Skin epidermis (tissue), 12 donors: ENCODE measurements around the gene TRIM9.

Experiments used
- H3K27ac ChIP-seq, 21 experiments: fragments of 200-600 bp; sonication (generic) in 11 of 21; one replicate each; pipeline ENCODE4 v1.5.0; 2020; ENCODE audit warnings: mild to moderate bottlenecking in 3 of 21, inconsistent platforms in 2 of 21, moderate library complexity in 2 of 21
- H3K4me3 ChIP-seq, 7 experiments: fragments of 200-600 bp; sonication (generic) in 2 of 7; one replicate each; pipeline ENCODE4 v1.5.0; 2020; ENCODE audit warnings: inconsistent platforms in 2 of 7, mild to moderate bottlenecking in 2 of 7, moderate library complexity in 1 of 7

The TRIM9 gene

GRCh38 chr14:51094901-51095853, at the start of gene TRIM9:
Gene TRIM9, minus strand, starts transcription at chr14:51095105. Its CDS starts 166 bp downstream, at chr14:51094939.
- Histone ChIP-seq H3K27ac (peak within 1 kb of the TSS in 19 of 21 experiments; percentile 9 to 85 (median 55)), H3K4me3 (peak within 1 kb of the TSS; percentile 51 to 72 (median 59))

- Histone ChIP-seq H3K4me3 (no peak overlapping the region), H3K27ac (no peak overlapping the region)
Measured at GRCh38 chr14:51140856-51141255, 46.0 kb upstream of the TRIM9 start.

- no peak overlapping the region for H3K27ac ChIP-seq
- no peak overlapping the region for H3K4me3 ChIP-seq
Measured at GRCh38 chr14:51140338-51140737, 45.4 kb upstream of the TRIM9 start.

- H3K27ac ChIP-seq: no peak overlapping the region
- H3K4me3 ChIP-seq: no peak overlapping the region
Measured at GRCh38 chr14:51139121-51139681, 44.3 kb upstream of the TRIM9 start.

- Histone ChIP-seq H3K27ac (no peak overlapping the region), H3K4me3 (no peak overlapping the region)
Measured at GRCh38 chr14:51138404-51139103, 43.6 kb upstream of the TRIM9 start.

- H3K4me3 ChIP-seq: no peak overlapping the region
- H3K27ac ChIP-seq: no peak overlapping the region
Measured at GRCh38 chr14:51131516-51131915, 36.6 kb upstream of the TRIM9 start.

- Histone ChIP-seq H3K4me3 (no peak overlapping the region), H3K27ac (no peak overlapping the region)
Measured at GRCh38 chr14:51129130-51129529, 34.2 kb upstream of the TRIM9 start.

GRCh38 chr14:51124029-51124428, 29.1 kb upstream of the TRIM9 start:
- Histone ChIP-seq H3K27ac (no peak overlapping the region), H3K4me3 (no peak overlapping the region)

GRCh38 chr14:51121096-51121495, 26.2 kb upstream of the TRIM9 start:
- H3K4me3 ChIP-seq: no peak overlapping the region

GRCh38 chr14:51119411-51120051, 24.6 kb upstream of the TRIM9 start:
- Histone ChIP-seq H3K27ac (no peak overlapping the region), H3K4me3 (no peak overlapping the region)

More at GRCh38 chr14:51121096-51121495, 26.2 kb upstream of the TRIM9 start:
- no peak overlapping the region for H3K27ac ChIP-seq

GRCh38 chr14:51118993-51119392, 24.1 kb upstream of the TRIM9 start:
- Histone ChIP-seq H3K27ac (no peak overlapping the region), H3K4me3 (no peak overlapping the region)

GRCh38 chr14:51117593-51117992, 22.7 kb upstream of the TRIM9 start:
- no peak overlapping the region for H3K4me3 ChIP-seq
- H3K27ac ChIP-seq: no peak overlapping the region

GRCh38 chr14:51116682-51117081, 21.8 kb upstream of the TRIM9 start:
- Histone ChIP-seq H3K27ac (no peak overlapping the region), H3K4me3 (no peak overlapping the region)

- Histone ChIP-seq H3K27ac (no peak overlapping the region), H3K4me3 (no peak overlapping the region)
Measured at GRCh38 chr14:51109651-51110050, 14.7 kb upstream of the TRIM9 start.

- no peak overlapping the region for H3K4me3 ChIP-seq
- no peak overlapping the region for H3K27ac ChIP-seq
Measured at GRCh38 chr14:51107801-51108200, 12.9 kb upstream of the TRIM9 start.

GRCh38 chr14:51104467-51104866, 9.6 kb upstream of the TRIM9 start:
- no peak overlapping the region for H3K27ac ChIP-seq
- no peak overlapping the region for H3K4me3 ChIP-seq

- Histone ChIP-seq H3K4me3 (no peak overlapping the region), H3K27ac (no peak overlapping the region)
Measured at GRCh38 chr14:51097287-51097686, 2.4 kb upstream of the TRIM9 start.

- no peak overlapping the region for H3K4me3 ChIP-seq
- H3K27ac ChIP-seq: no peak overlapping the region
Measured at GRCh38 chr14:51096870-51097269, 2.0 kb upstream of the TRIM9 start.

GRCh38 chr14:51095854-51096823, 1.2 kb upstream of the TRIM9 start:
- peak overlapping the region; percentile 51 to 72 (median 59) for H3K4me3 ChIP-seq
- H3K27ac ChIP-seq: peak overlapping the region in 19 of 21 experiments; percentile 9 to 85 (median 55)
